ENCODE data around the gene CEP72. TPM values are rescaled to one million over a fixed set of nuclear protein-coding genes. Genes with fewer than 3 reads are reported as not detected.

CEP72 gene
- total and polyA plus RNA-seq, 10 of the 15 experiments (the other 5 are each of a cell fraction or from before 2014, with no cell fraction given), result 0.35 to 13.5 (median 8.3) TPM

GRCh38 chr5:600886-601541, 11.1 kb upstream of the CEP72 start:
- no peak overlapping the region for H3K9ac ChIP-seq (ENCODE audit: control insufficient read depth, insufficient read depth, low read length)
- FAIRE-seq (no peak), ATAC-seq (no peak), DNase-seq (ENCODE audit: low read depth, low spot score) (no peak)
- no peak overlapping the region for H3K4me3 ChIP-seq
- in situ Hi-C loops (cut with MboI) (no loop called here), intact Hi-C loops (cut with micrococcal nuclease; ENCODE audit: unreplicated experiment) (no loop called here)
- H3K79me2 ChIP-seq (ENCODE audit: control insufficient read depth, insufficient read depth, low read length), result no peaks in the 10 kb centered on the region
- no peak overlapping the region for H2AFZ ChIP-seq (ENCODE audit: control insufficient read depth, low read depth, low read length)
- POLR2A ChIA-PET, result no interaction called here
- RAD21 ChIA-PET (ENCODE audit: unreplicated experiment), result no interaction called here
- CTCF ChIA-PET, result no interaction called here
- WGBS (ENCODE audit: insufficient coverage, insufficient replicate concordance, low lambda C conversion rate, missing lambda C conversion rate), result 57% methylated on average over 25 of the region's 26 CpGs
- no TSS peak for BruUV-seq (replicated peaks)
- TF ChIP-seq CHD4 (IDR thresholded peaks at IDR 0.05) (no peak), PBX3 (IDR thresholded peaks at IDR 0.05; ENCODE audit: insufficient replicate concordance, low read depth, low read length) (no peak), EZH2 (IDR thresholded peaks at IDR 0.05; ENCODE audit: borderline replicate concordance, control insufficient read depth, low read depth, low read length) (no peak), BACH1 (IDR thresholded peaks at IDR 0.05; ENCODE audit: borderline replicate concordance) (no peak), POLR2A (IDR thresholded peaks at IDR 0.05; ENCODE audit: low read depth, low read length) (no peak), CBX3 (IDR thresholded peaks at IDR 0.05; ENCODE audit: borderline replicate concordance, low read depth) (no peak), SKIL (IDR thresholded peaks at IDR 0.05; ENCODE audit: low read depth, poor library complexity, severe bottlenecking) (no peak), GATAD2B (conservative IDR thresholded peaks at IDR 0.05; ENCODE audit: low read depth) (no peak)
- TF ChIP-seq, protein P1, sequence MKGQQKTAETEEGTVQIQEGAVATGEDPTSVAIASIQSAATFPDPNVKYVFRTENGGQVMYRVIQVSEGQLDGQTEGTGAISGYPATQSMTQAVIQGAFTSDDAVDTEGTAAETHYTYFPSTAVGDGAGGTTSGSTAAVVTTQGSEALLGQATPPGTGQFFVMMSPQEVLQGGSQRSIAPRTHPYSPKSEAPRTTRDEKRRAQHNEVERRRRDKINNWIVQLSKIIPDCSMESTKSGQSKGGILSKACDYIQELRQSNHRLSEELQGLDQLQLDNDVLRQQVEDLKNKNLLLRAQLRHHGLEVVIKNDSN (IDR thresholded peaks at IDR 0.05; ENCODE audit: borderline replicate concordance, extremely low read length, insufficient read depth, low read depth, low read length), result no peak
- peaks cover 0 to 5% of the 10 kb centered on the region in 2 experiments; a peak in 2 of 4 replicates for H3K27me3 ChIP-seq (replicated peaks in 1 of 2; ENCODE audit: control insufficient read depth in 2 of 2, insufficient read depth in 2 of 2, low read length in 1 of 2)
- no peaks in the 10 kb centered on the region for H4K20me1 ChIP-seq (ENCODE audit: control insufficient read depth, insufficient read depth)
- SMC1A ChIA-PET (ENCODE audit: uncharacterized antibody, unreplicated experiment), result no interaction called here
- no peak overlapping the region for H3K27ac ChIP-seq (ENCODE audit: control insufficient read depth, insufficient read depth)
- H3K4me2 ChIP-seq (ENCODE audit: control insufficient read depth, insufficient read depth), result no peak overlapping the region
- no peaks in the 10 kb centered on the region for H3K36me3 ChIP-seq (ENCODE audit: control insufficient read depth in 2 of 2, insufficient read depth in 2 of 2, low read length in 1 of 2)
- no peaks in the 10 kb centered on the region for H3K4me1 ChIP-seq (ENCODE audit: control insufficient read depth, insufficient read depth, low read length)
- H3K9me3 ChIP-seq (replicated peaks; ENCODE audit: control insufficient read depth, insufficient read depth, low read length), result no peaks in the 10 kb centered on the region; the same call in 2 of the 3 replicates

Measured in GM12878 (cell line).